Measurements from ENCODE around the gene FAM50B. TPM values are rescaled to one million over a fixed set of nuclear protein-coding genes. Genes with fewer than 3 reads are reported as not detected.

The FAM50B gene
- total and polyA plus RNA-seq, 2 experiments from 2014 or later, result 4.4 to 4.8 TPM

- no peak overlapping the region for H3K27ac Mint-ChIP-seq
- no peaks in the 10 kb centered on the region for H3K27me3 Mint-ChIP-seq (ENCODE audit: insufficient read depth, low read depth, poor library complexity)
- Histone ChIP-seq H2AFZ (no peak overlapping the region), H3K4me3 (no peak overlapping the region), H4K20me1 (replicated peaks; ENCODE audit: insufficient read depth) (no peaks in the 10 kb centered on the region), H3K4me1 (ENCODE audit: insufficient read depth) (no peaks in the 10 kb centered on the region), H3K27me3 (ENCODE audit: insufficient read depth) (no peaks in the 10 kb centered on the region), H3K9me2 (ENCODE audit: insufficient read depth) (no peaks in the 10 kb centered on the region), H3F3A (replicated peaks; ENCODE audit: low read depth) (no peaks in the 10 kb centered on the region), H3K36me3 (ENCODE audit: insufficient read depth) (no peaks in the 10 kb centered on the region), H3K79me2 (replicated peaks; ENCODE audit: insufficient read depth) (no peaks in the 10 kb centered on the region), H3K27ac (ENCODE audit: low read depth) (no peak overlapping the region), H3K4me2 (no peak overlapping the region)
- ATAC-seq (no peak), DNase-seq (ENCODE audit: low spot score) (no peak)
- H3K4me3 Mint-ChIP-seq, result no peak overlapping the region
- no peaks in the 10 kb centered on the region for H3K9me3 Mint-ChIP-seq
- peaks cover 3% of the 10 kb centered on the region; the same call in 1 of the 3 replicates for H3K4me1 Mint-ChIP-seq
- TF ChIP-seq ETS1 (IDR thresholded peaks at IDR 0.05), result no peak
- no peak for TF ChIP-seq CTCF (conservative IDR thresholded peaks at IDR 0.05; ENCODE audit: low read depth in 2 of 2)
- no peak for TF ChIP-seq NANOG (IDR thresholded peaks at IDR 0.05; ENCODE audit: borderline replicate concordance)
- no peak for TF ChIP-seq ZNF331 (CRISPR knock-in tag; IDR thresholded peaks at IDR 0.05; ENCODE audit: low read depth)
- no peak for TF ChIP-seq STAT1 (IDR thresholded peaks at IDR 0.05; ENCODE audit: unreplicated experiment)
- no peak for TF ChIP-seq EZH2 (IDR thresholded peaks at IDR 0.05; ENCODE audit: low read depth, unreplicated experiment)
- TF ChIP-seq ZNF114 (CRISPR knock-in tag; IDR thresholded peaks at IDR 0.05), result no peak
- TF ChIP-seq, protein P1, sequence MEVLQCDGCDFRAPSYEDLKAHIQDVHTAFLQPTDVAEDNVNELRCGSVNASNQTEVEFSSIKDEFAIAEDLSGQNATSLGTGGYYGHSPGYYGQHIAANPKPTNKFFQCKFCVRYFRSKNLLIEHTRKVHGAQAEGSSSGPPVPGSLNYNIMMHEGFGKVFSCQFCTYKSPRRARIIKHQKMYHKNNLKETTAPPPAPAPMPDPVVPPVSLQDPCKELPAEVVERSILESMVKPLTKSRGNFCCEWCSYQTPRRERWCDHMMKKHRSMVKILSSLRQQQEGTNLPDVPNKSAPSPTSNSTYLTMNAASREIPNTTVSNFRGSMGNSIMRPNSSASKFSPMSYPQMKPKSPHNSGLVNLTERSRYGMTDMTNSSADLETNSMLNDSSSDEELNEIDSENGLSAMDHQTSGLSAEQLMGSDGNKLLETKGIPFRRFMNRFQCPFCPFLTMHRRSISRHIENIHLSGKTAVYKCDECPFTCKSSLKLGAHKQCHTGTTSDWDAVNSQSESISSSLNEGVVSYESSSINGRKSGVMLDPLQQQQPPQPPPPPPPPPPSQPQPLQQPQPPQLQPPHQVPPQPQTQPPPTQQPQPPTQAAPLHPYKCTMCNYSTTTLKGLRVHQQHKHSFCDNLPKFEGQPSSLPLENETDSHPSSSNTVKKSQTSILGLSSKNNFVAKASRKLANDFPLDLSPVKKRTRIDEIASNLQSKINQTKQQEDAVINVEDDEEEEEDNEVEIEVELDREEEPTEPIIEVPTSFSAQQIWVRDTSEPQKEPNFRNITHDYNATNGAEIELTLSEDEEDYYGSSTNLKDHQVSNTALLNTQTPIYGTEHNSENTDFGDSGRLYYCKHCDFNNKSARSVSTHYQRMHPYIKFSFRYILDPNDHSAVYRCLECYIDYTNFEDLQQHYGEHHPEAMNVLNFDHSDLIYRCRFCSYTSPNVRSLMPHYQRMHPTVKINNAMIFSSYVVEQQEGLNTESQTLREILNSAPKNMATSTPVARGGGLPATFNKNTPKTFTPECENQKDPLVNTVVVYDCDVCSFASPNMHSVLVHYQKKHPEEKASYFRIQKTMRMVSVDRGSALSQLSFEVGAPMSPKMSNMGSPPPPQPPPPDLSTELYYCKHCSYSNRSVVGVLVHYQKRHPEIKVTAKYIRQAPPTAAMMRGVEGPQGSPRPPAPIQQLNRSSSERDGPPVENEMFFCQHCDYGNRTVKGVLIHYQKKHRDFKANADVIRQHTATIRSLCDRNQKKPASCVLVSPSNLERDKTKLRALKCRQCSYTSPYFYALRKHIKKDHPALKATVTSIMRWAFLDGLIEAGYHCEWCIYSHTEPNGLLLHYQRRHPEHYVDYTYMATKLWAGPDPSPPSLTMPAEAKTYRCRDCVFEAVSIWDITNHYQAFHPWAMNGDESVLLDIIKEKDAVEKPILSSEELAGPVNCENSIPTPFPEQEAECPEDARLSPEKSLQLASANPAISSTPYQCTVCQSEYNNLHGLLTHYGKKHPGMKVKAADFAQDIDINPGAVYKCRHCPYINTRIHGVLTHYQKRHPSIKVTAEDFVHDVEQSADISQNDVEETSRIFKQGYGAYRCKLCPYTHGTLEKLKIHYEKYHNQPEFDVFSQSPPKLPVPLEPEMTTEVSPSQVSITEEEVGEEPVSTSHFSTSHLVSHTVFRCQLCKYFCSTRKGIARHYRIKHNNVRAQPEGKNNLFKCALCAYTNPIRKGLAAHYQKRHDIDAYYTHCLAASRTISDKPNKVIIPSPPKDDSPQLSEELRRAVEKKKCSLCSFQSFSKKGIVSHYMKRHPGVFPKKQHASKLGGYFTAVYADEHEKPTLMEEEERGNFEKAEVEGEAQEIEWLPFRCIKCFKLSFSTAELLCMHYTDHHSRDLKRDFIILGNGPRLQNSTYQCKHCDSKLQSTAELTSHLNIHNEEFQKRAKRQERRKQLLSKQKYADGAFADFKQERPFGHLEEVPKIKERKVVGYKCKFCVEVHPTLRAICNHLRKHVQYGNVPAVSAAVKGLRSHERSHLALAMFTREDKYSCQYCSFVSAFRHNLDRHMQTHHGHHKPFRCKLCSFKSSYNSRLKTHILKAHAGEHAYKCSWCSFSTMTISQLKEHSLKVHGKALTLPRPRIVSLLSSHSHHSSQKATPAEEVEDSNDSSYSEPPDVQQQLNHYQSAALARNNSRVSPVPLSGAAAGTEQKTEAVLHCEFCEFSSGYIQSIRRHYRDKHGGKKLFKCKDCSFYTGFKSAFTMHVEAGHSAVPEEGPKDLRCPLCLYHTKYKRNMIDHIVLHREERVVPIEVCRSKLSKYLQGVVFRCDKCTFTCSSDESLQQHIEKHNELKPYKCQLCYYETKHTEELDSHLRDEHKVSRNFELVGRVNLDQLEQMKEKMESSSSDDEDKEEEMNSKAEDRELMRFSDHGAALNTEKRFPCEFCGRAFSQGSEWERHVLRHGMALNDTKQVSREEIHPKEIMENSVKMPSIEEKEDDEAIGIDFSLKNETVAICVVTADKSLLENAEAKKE (CRISPR knock-in tag; IDR thresholded peaks at IDR 0.05), result no peak
- no peak for TF ChIP-seq EZH2phosphoT487 (IDR thresholded peaks at IDR 0.05; ENCODE audit: unreplicated experiment)
- no peak for TF ChIP-seq CREB1 (CRISPR knock-in tag; IDR thresholded peaks at IDR 0.05; ENCODE audit: low read depth)
- no peaks in the 10 kb centered on the region for H3K36me3 Mint-ChIP-seq (ENCODE audit: low read depth)
Measured at GRCh38 chr6:3838992-3839867, 9.9 kb upstream of the FAM50B start.

All from GM23338 (cell line).